HepG2 (cell line): Measurements from ENCODE around the gene FBXW8. TPM values are rescaled to one million over a fixed set of nuclear protein-coding genes. Genes with fewer than 3 reads are reported as not detected.
A peak's percentile ranks its signal among the peaks of the same experiment; 100 is the strongest.

ENCODE experiments used
- ATAC-seq: fragments of 200-7000 bp; cut with Tn5 transposase; 3 replicates; pipeline ENCODE4 v1.9.1; 2020; ENCODE audit warnings: mild to moderate bottlenecking, moderate library complexity
- BruUV-seq: library from RNA; stranded (reverse); fragments of 400-500 nt; replicated peaks from 2 replicates; lab custom pipeline; 2021; lab: Mats Ljungman, UMichigan
- CTCF ChIA-PET: fragments of 300-600 bp; formaldehyde crosslinking; extraction: SDS; loops from one replicate; lab custom pipeline; 2021; ENCODE audit warnings: low total read pairs, inconsistent platforms, low intra/inter-chr PET ratio; lab: Yijun Ruan, JAX
- POLR2A ChIA-PET: fragments of 350-600 bp; sonication (Branson Sonifier 250); formaldehyde crosslinking; loops from one replicate; lab custom pipeline; 2020; ENCODE audit warnings: antibody characterized with exemption, inconsistent platforms; lab: Yijun Ruan, JAX
- DNase-seq: peaks from one replicate; pipeline ENCODE4 v3.0.0-alpha.2; 2015; ENCODE audit warnings: low spot score
- FAIRE-seq: peaks from 3 replicates; lab custom pipeline; 2011; peaks lifted over from hg19 to GRCh38; lab: Jason Lieb, UNC
- H2AFZ ChIP-seq: one replicate; pipeline ENCODE4 v1.6.1; 2011; ENCODE audit warnings: low read length, inconsistent platforms
- H3K27ac ChIP-seq: fragments of 300-600 bp; 3 replicates; pipeline ENCODE4 v1.8.0; 2011; ENCODE audit warnings: mixed run types, mild to moderate bottlenecking, mixed read lengths, low read length, inconsistent platforms; ENCODE audit not compliant: insufficient read depth; ENCODE audit errors: extremely low read length
- H3K27me3 ChIP-seq, 2 experiments: fragments of 200-600 bp in 1 of 2; 2 replicates in 1 of 2; 3 replicates in 1 of 2; pipeline versions ENCODE4 v1.6.0 to v1.8.0; 2011; ENCODE audit warnings: low read length in 2 of 2, mild to moderate bottlenecking in 2 of 2, moderate library complexity in 2 of 2, inconsistent platforms in 1 of 2; ENCODE audit not compliant: insufficient read depth in 2 of 2, control insufficient read depth in 1 of 2
- H3K36me3 ChIP-seq, 2 experiments: fragments of 200-600 bp in 1 of 2; replicated peaks in 1 of 2; 2 replicates in 1 of 2; 3 replicates in 1 of 2; pipeline versions ENCODE4 v1.5.1 to v1.8.0; 2011; ENCODE audit warnings: low read length in 2 of 2, inconsistent platforms in 1 of 2; ENCODE audit not compliant: insufficient read depth in 2 of 2, control insufficient read depth in 1 of 2
- H3K4me1 ChIP-seq: 2 replicates; pipeline ENCODE4 v1.5.1; 2012; ENCODE audit warnings: low read length, inconsistent platforms; ENCODE audit not compliant: insufficient read depth
- H3K4me2 ChIP-seq: 2 replicates; pipeline ENCODE4 v1.6.0; 2011; ENCODE audit warnings: low read depth, low read length, inconsistent platforms
- H3K4me3 ChIP-seq, 3 experiments: fragments of 200-600 bp in 1 of 3; sonication (generic), shearing (Covaris generic) in 1 of 3; replicated peaks in 1 of 3; 2 replicates each; pipeline ENCODE4 v1.5.1; 2011 to 2016; ENCODE audit warnings: low read length in 3 of 3, inconsistent platforms in 2 of 3, low read depth in 2 of 3, mild to moderate bottlenecking in 2 of 3, control low read depth in 1 of 3, mixed read lengths in 1 of 3; ENCODE audit not compliant: insufficient read depth in 1 of 3
- H3K79me2 ChIP-seq: one replicate; pipeline ENCODE4 v1.6.1; 2011; ENCODE audit warnings: low read length, inconsistent platforms; ENCODE audit not compliant: insufficient read depth
- H3K9ac ChIP-seq: 2 replicates; pipeline ENCODE4 v1.6.0; 2011; ENCODE audit warnings: mild to moderate bottlenecking, low read depth, low read length, inconsistent platforms; ENCODE audit not compliant: insufficient read depth
- H3K9me3 ChIP-seq: 2 replicates; pipeline ENCODE4 v1.5.1; 2012; ENCODE audit warnings: mild to moderate bottlenecking, low read length
- H4K20me1 ChIP-seq: 2 replicates; pipeline ENCODE4 v1.6.0; 2011; ENCODE audit warnings: inconsistent platforms, mild to moderate bottlenecking, low read length, moderate library complexity; ENCODE audit not compliant: insufficient read depth
- DPF2 ChIP-seq: sonication (generic); formaldehyde crosslinking; IDR thresholded peaks from 2 replicates; pipeline ENCODE4 v1.4.0; 2020; ENCODE audit warnings: mild to moderate bottlenecking, low read depth, missing genetic modification reagents, borderline replicate concordance
- GTF2F1 ChIP-seq: fragments of 150-350 bp; IDR thresholded peaks from 2 replicates; pipeline ENCODE4 v1.6.1; 2014; ENCODE audit warnings: low read length
- NR2F1 ChIP-seq, 2 experiments: fragments of 450-650 bp in 1 of 2; formaldehyde crosslinking in 1 of 2; IDR thresholded peaks; 2 replicates each; pipeline versions ENCODE4 v1.5.0 to v1.6.1; 2016 to 2020; ENCODE audit warnings: mild to moderate bottlenecking in 1 of 2, missing compliant biosample characterization in 1 of 2, missing genetic modification reagents in 1 of 2, moderate library complexity in 1 of 2
- RBM22 ChIP-seq: fragments of 200-400 bp; formaldehyde crosslinking; optimal IDR thresholded peaks from 2 replicates; pipeline ENCODE3; 2017; ENCODE audit warnings: mild to moderate bottlenecking, low read length, moderate library complexity
- UBTF ChIP-seq: sonication (generic); formaldehyde crosslinking; IDR thresholded peaks from 2 replicates; pipeline ENCODE4 v1.4.0; 2020; ENCODE audit warnings: mild to moderate bottlenecking, missing genetic modification reagents
- ZMAT3 ChIP-seq: sonication (generic); formaldehyde crosslinking; conservative IDR thresholded peaks from 2 replicates; pipeline ENCODE4 v1.7.0; 2021; ENCODE audit warnings: missing genetic modification reagents
- ZNF326 ChIP-seq: sonication (generic); formaldehyde crosslinking; IDR thresholded peaks from 2 replicates; pipeline ENCODE4 v1.4.0; 2020; ENCODE audit warnings: missing genetic modification reagents, borderline replicate concordance
- ZNF337 ChIP-seq: sonication (generic); formaldehyde crosslinking; IDR thresholded peaks from 2 replicates; pipeline ENCODE4 v1.5.1; 2020; ENCODE audit warnings: missing genetic modification reagents, low read depth, mild to moderate bottlenecking, borderline replicate concordance
- ZNF367 ChIP-seq: sonication (generic); formaldehyde crosslinking; IDR thresholded peaks from 2 replicates; pipeline ENCODE4 v1.4.0; 2020; ENCODE audit warnings: missing genetic modification reagents, borderline replicate concordance
- ZNF547 ChIP-seq: sonication (generic); formaldehyde crosslinking; IDR thresholded peaks from 2 replicates; pipeline ENCODE4 v1.5.1; 2020; ENCODE audit warnings: mild to moderate bottlenecking, missing genetic modification reagents
- ZNF549 ChIP-seq: sonication (generic); formaldehyde crosslinking; IDR thresholded peaks from 2 replicates; pipeline ENCODE4 v1.5.0; 2020; ENCODE audit warnings: missing genetic modification reagents
- WGBS: methylation state at CpG from one replicate; pipeline ENCODE4 v1.1.6; 2017; ENCODE audit warnings: low lambda C conversion rate; 5-methylcytosine and 5-hydroxymethylcytosine counted together
- in situ Hi-C: cut with HindIII; loops from 2 replicates; pipeline ENCODE4 v1.10.0; 2017; ENCODE audit warnings: low pct_unique_long_range_greater_than_20kb; ENCODE audit not compliant: extremely low pct_ligation_motif_present
- intact Hi-C: fragments of 100-400 bp; cut with micrococcal nuclease; formaldehyde crosslinking; loops from one replicate; pipeline ENCODE4 v1.10.0; 2022; ENCODE audit not compliant: unreplicated experiment
- polyA plus RNA-seq, 8 experiments: library from polyadenylated mRNA; depleted of rRNA in 3 of 8; stranded (reverse) in 7 of 8; unstranded in 1 of 8; fragments of >200 nt; fragmentation: Illumina TruSeq in 4 of 8; extraction: Trizol in 4 of 8; gene quantifications; 2 replicates each; pipeline versions ENCODE4 v1.2.1 to v1.2.3, GENCODE V29; 2011 to 2016; ENCODE audit warnings: low read depth in 4 of 8, missing spikeins in 1 of 8, mixed read lengths in 1 of 8; ENCODE audit not compliant: insufficient read depth in 1 of 8
- total RNA-seq, 5 experiments: library from RNA; depleted of rRNA; stranded (reverse); fragments of >200 nt; fragmentation: Illumina TruSeq; extraction: Trizol; gene quantifications; 2 replicates each; pipeline ENCODE4 v1.2.3, GENCODE V29; 2016; ENCODE audit warnings: low read depth in 1 of 5
- TF ChIP-seq, protein P1 (sequence below): sonication (generic); formaldehyde crosslinking; IDR thresholded peaks from 2 replicates; pipeline ENCODE4 v1.5.1; 2020; ENCODE audit warnings: missing genetic modification reagents, mild to moderate bottlenecking, borderline replicate concordance

Gene FBXW8
- total and polyA plus RNA-seq, 2 of the 13 experiments (the other 11 are each of a cell fraction or from before 2014, with no cell fraction given), result 5.1 to 5.9 TPM

DNA sequence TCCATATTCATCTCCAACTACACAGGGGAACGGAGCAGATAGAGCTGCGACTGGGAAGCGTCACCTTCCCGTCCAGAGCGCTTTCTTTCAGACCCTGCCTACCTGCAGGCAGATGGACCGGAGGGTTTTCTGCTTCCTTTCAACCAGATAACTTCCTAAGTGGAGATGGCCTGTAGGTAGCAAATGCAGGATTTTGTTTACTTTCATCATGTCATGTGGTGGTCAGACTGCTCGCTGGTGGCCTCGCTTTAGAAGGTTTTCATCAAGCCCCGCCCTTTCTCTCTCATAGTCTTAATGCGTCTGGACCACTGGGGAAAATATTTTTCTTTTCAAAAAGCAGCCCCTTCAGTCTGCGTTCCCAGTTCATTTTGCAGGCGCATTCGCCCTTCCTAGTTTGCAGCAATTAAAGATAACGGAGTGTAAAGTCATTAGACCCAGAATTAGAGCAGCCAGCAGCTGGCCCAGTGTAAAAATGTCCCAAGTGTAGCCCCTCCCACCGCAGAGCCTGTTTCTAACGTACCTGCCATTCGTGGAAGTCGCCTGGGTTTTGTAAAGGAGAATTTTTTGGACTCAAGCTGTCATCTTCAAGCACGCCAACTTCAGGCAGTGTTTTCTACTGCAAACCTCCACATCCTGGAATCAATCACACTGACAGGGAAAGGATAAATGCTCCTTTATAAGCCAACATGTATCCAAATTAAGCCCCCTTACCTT lies 119.6 kb downstream of the FBXW8 start:
- Histone ChIP-seq H3K4me3 (no peak overlapping the region), H3K9ac (no peak overlapping the region), H3K79me2 (no peaks in the 10 kb centered on the region), H2AFZ (no peak overlapping the region), H3K4me1 (peaks cover 7% of the 10 kb centered on the region; the same call in 1 of the 2 replicates), H3K36me3 (peaks cover 12 to 48% of the 10 kb centered on the region in 2 experiments), H4K20me1 (no peaks in the 10 kb centered on the region), H3K27ac (no peak overlapping the region), H3K4me2 (no peak overlapping the region), H3K9me3 (no peaks in the 10 kb centered on the region), H3K27me3 (no peaks in the 10 kb centered on the region)
- TF ChIP-seq RBM22, result peak; percentile 51
- no peak for TF ChIP-seq ZNF549 (CRISPR knock-in tag)
- 95% methylated on average over 19 of the region's 19 CpGs for WGBS
- POLR2A ChIA-PET, result no interaction called here
- FAIRE-seq (no peak), ATAC-seq (no peak), DNase-seq (no peak)
- in situ Hi-C loops (no loop called here), intact Hi-C loops (no loop called here)
- no TSS peak for BruUV-seq
- CTCF ChIA-PET, result no interaction called here

DNA sequence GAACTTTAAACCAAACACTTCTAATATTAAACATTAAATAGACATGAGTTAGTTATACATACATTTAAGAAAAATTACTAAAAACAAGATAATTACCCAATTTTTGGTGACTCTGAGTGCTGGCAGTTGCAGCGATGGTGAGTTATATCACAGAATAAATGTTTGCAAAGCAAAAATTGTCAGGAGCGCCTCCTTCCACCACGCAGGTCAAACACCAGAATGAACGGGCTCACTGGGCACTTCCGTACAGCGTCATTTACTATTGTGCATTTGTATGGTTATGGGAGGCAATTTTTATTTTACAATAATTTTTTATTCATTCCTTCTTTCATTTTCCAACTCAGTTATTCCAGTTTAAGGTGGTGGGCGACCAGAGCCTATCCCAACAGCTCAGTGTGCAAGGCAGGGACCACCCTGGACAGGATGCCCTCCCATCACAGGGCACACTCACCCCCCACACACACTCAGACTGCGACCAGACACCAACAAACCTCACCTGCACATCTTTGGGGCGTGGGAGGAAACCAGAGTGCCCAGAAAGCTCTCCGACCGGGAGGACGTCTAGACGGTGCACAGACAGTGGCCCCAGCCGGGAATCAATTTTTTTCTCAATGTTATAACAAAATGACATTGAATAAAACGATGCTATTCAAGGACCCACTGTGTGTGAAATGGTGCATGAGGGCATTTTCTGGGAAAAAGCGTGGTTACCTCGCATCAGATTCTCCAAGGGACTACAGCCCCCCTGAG lies 121.3 kb downstream of the FBXW8 start:
- in situ Hi-C loops, result no loop called here
- Histone ChIP-seq H3K27ac (no peak overlapping the region), H3K9ac (no peak overlapping the region), H4K20me1 (no peaks in the 10 kb centered on the region), H2AFZ (no peak overlapping the region), H3K27me3 (no peaks in the 10 kb centered on the region), H3K4me1 (no peaks in the 10 kb centered on the region), H3K36me3 (peaks cover 10 to 47% of the 10 kb centered on the region in 2 experiments), H3K4me2 (no peak overlapping the region), H3K9me3 (no peaks in the 10 kb centered on the region), H3K4me3 (no peak overlapping the region), H3K79me2 (no peaks in the 10 kb centered on the region)
- intact Hi-C loops, result no loop called here
- CTCF ChIA-PET, result no interaction called here
- ATAC-seq, result no peak
- FAIRE-seq, result no peak
- no peak for DNase-seq
- BruUV-seq, result no TSS peak
- 99% methylated on average over 17 of the region's 17 CpGs for WGBS
- POLR2A ChIA-PET, result no interaction called here
- TF ChIP-seq DPF2 (CRISPR knock-in tag) (no peak), ZNF337 (CRISPR knock-in tag) (no peak), ZNF367 (CRISPR knock-in tag) (no peak), NR2F1 (CRISPR knock-in tag; IDR thresholded peaks at IDR 0.05) (no peak), GTF2F1 (no peak), ZMAT3 (no peak), ZNF326 (CRISPR knock-in tag) (no peak), UBTF (no peak), ZNF547 (CRISPR knock-in tag) (no peak)
- TF ChIP-seq, protein P1, sequence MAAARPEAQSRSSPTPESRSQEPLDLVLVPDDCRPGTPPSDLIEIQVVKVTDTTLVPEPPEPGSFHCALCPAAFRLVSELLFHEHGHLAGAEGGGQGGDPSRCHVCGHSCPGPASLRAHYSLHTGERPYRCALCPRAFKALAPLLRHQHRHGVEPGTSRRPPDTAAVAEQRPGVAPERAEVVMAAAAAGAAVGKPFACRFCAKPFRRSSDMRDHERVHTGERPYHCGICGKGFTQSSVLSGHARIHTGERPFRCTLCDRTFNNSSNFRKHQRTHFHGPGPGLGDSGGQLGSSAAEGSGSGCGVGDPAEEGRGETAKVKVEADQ (CRISPR knock-in tag), result no peak
